NCI-H1417 treated with DMSO at 0.1 percent for 48 hours (cell line): ENCODE measurements around the gene MAST2.
A peak's percentile ranks its signal among the peaks of the same experiment; 100 is the strongest.
"Not testable (repeated sequence)": the region's sequence is repeated elsewhere in the genome, so short reads cannot be mapped to it uniquely, and the experiment has no call there.

Experiments
- DNase-seq: peaks from one replicate; lab custom pipeline; 2025; lab: John Stamatoyannopoulos, UW

The MAST2 gene

DNA sequence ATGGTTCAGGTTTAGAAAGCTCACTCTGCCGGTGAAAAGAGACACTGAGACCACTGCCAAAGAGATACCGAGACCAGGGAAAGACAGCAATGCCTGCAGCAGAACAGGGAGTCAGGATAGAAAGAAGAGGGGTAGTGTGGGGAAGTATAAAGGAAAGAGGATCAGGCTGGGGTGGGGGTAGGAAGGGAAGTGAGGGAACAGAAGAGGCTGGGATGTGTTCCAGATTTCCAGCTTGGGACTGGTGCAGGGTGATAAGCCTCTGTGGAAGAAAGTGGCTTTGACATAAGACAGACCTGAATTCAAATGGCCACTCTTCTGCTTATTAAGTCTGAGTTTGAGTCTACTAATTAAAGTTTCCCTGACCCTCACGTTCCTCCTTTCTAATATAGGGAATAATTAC lies 223.1 kb downstream of the MAST2 start:
- DNase-seq, result no peak

DNA sequence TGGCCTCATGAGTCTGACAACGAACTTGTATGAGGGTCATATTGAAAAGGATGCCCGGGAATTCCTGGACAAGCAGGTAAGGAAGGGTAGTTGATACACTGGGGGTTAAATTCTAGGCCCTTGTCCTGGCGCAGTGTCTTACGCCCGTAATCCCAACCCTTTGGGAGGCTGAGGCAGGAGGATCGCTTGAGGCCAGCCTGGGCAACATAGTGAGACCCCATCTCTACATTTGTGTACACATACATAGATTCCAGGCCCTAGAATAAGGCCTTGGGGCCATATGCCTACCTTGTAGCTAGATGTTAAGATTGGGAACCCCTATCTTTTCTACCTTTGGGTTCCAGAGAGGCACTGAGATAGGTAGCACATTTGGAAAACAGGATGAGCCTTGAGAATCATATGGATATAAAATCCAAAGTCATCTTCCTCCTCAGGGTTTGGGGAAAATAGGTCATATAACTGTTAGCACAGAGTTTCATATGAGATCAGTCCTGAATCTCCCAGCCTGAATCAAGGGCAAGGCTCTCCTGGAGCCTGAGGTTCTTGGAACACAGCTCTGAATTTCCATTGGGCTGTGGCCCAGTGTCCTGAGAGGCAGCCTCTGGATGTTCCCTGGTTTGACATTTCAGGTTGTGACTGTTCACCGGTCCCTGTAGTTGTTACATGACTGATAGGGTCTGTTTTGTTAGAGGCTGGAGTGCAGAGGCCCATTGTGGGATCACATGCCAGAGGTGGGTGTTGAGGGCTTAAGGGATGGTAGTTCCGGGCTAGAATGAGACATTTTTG lies 224.6 kb downstream of the MAST2 start:
- DNase-seq, result no peak

DNA sequence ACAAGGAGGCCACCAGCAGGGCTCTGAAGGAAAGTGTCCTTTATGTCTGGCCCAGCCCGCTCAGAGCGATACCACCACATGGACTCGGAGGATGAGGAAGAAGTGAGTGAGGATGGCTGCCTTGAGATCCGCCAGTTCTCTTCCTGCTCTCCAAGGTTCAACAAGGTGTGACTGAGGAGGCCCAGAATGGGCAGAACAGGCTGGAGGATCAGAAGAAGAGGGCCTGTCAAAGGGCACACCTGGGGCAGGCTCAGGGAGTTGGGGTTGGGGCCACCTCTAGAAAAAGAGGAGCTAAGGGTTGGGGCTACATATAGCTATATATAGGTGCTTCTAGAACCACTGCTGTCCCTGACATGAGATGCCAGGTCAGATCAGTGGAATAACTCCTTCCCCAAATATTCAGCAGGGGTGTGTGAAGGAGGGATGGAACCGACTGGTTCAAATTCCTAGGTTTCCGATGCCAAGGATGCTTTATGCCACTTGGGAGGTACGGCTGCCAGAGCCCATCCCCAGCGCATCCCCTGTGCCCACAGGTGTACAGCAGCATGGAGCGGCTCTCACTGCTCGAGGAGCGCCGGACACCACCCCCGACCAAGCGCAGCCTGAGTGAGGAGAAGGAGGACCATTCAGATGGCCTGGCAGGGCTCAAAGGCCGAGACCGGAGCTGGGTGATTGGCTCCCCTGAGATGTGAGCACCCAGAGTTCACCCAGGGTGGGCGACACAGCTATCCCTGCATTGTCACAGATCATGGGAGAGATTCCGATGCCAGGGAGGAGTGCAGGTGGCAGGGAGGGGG lies 226.9 kb downstream of the MAST2 start:
- no peak for DNase-seq

DNA sequence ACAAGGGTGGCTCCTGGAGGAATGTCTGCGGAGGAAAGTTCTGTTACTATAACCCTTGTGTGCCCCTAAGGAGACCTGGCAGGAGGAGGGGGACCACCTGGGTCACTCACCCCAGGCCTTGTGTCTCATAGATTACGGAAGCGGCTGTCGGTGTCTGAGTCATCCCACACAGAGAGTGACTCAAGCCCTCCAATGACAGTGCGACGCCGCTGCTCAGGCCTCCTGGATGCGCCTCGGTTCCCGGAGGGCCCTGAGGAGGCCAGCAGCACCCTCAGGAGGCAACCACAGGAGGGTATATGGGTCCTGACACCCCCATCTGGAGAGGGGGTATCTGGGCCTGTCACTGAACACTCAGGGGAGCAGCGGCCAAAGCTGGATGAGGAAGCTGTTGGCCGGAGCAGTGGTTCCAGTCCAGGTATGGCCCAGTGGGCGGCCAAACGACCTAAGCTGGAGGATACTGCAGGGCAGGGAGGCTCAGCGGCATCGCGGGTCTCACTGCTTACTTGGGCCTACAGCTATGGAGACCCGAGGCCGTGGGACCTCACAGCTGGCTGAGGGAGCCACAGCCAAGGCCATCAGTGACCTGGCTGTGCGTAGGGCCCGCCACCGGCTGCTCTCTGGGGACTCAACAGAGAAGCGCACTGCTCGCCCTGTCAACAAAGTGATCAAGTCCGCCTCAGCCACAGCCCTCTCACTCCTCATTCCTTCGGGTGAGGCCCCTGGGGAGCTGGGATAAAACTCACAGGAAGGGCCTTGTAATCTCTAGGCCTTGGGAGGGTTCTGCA lies 227.7 kb downstream of the MAST2 start:
- no peak for DNase-seq

DNA sequence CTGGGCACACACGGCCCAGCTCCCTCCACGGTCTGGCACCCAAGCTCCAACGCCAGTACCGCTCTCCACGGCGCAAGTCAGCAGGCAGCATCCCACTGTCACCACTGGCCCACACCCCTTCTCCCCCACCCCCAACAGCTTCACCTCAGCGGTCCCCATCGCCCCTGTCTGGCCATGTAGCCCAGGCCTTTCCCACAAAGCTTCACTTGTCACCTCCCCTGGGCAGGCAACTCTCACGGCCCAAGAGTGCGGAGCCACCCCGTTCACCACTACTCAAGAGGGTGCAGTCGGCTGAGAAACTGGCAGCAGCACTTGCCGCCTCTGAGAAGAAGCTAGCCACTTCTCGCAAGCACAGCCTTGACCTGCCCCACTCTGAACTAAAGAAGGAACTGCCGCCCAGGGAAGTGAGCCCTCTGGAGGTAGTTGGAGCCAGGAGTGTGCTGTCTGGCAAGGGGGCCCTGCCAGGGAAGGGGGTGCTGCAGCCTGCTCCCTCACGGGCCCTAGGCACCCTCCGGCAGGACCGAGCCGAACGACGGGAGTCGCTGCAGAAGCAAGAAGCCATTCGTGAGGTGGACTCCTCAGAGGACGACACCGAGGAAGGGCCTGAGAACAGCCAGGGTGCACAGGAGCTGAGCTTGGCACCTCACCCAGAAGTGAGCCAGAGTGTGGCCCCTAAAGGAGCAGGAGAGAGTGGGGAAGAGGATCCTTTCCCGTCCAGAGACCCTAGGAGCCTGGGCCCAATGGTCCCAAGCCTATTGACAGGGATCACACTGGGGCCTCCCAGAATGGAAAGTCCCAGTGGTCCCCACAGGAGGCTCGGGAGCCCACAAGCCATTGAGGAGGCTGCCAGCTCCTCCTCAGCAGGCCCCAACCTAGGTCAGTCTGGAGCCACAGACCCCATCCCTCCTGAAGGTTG lies 231.4 kb downstream of the MAST2 start:
- no peak for DNase-seq

DNA sequence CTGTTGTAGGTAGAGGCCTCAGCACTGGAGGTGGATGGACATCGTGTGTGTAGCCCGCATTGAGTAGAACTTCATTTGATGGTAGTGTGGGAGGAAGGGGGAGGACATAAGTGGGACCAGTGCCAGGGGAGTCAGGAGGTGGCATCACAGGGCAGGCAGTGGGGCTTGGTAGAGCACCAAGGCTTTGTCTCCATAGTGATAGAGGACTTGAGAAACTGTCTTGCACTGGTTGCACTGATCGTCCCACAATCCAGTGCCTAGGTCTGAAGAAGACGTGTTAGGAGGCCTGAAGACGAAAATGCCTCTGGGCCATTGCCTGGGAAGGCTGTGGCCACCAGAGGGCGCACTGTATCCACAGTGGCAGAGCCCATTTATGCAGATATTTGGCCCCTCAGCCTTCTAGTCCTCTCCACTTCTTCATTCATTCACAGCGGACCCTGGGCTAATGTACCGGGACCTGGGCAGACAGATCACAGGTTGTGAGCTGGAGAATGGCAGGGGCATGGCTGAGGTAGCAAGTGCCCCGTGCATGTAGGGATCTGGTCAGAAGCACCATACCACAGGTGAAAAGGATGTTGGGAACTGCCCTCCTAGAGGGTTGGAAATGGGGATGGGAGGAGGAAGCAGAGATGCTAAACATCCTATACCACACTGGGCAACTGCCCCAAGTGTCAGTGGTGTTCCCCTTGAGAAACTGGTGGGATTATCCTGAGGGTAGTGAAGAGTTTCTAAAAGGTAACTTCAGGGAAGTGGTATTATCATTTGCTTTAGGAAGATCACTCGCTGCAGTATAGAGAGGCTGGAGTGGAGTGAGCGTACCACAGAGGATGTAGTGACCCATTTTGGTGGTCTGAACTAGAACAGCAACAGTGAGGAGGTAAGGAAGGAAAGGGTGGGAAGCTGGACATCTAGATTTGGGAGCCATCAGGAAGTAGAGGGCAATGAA lies 233.8 kb downstream of the MAST2 start:
- DNase-seq, result peak; percentile 2

DNA sequence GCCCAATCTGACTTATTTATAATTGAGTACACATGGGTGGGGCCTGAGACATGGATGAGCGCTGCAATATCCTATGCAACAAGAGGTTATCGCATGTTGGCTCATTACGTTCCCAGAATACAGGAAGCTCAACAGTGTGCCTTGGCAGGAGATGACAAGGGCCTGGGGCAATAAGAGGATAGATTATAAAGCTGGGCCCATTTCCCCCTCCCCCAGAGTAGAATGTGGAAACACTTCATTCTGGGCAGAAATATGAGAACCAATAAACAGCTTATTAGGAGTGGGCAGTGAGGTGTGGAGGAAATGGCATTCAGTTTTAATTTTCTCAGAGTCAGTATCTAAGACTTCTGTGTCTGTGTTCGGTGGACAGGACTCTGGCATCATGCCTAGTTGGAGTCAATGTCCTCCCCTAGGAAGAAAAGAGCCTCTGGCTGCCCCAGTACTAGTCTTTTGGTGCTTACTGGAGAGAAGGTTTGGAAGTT lies 236.2 kb downstream of the MAST2 start:
- no peak for DNase-seq

DNA sequence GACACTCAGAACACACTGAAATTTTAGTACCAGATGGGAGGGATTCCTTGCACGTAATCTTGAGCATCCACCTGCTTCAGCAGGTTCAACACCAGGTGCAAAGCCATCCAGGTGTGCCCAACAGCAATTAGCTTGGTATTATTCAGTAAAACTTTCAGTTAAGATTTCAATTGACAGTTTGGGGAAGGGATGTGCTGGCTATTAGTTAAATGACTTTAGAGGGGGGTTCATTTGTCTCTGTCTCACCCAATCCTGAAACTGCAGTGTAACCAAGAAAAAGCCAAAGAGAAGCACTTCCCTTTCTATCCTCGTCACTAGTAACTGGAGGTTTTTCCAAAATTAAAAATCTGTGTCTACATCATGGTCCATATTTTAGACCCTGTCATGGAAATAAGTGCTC lies 238.1 kb downstream of the MAST2 start:
- DNase-seq, result no peak

DNA sequence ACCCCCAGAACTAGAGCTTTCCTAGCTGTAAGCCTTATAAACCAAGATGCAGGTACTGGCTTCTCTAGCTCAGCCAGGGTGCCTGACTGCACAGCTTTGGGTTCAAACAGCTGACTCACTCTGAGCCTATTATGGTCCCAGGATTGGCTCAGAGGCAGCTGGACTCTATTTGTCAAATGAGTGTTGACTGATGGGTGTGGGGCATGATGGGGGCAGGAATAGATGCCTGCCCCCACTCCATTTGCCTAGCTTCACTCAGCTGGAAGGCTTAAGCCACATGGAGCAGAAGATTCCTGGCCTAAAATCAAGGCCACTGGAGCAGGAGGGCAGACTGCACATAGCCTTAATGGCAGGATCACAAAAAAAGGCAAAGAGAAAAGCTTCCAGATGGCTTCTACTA lies 238.6 kb downstream of the MAST2 start:
- DNase-seq, result no peak

DNA sequence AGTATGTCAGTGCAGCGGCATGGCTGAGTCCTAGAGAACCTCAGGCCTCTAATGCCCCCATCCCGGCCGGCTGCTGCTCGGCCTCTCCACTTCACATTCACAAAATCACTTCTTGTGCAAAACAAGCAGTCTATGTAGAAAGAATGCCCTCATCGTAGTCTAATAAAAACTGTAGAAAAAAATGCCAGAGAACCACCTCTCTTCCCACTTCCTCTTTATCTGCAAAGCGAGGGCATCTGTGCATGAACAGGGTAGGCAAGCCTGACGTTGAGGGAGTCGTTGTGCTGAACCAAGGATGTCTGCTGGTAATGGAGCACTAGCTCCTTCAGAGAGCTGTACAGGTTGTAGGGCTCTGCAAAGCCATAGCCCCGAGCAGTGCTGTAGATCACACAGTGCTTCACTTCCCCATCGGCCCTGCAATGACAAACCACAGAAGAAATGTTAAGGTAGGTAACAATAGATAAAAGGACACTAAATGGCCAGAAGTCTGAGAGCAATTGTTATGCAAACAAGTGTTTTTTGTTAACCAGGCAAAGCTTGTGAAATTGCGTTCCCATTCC lies 240.1 kb downstream of the MAST2 start:
- no peak for DNase-seq

DNA sequence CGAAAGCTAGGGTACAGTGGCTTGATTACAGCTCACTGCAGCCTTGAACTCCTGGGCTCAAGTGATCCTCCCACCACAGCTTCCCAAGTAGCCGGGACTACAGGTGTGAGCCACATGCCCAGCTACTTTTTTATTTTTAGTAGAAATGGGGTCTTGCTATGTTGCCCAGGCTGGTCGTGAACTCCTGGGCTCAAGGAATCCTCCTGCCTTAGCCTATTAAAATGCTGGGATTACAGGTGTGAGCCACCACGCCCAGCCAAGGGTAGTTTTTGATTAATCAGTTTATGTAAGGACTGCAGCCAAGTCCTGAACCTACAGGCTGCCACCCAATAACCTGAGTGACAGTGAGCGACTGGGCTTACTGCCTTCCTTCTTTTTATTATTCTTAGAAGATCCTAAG lies 240.7 kb downstream of the MAST2 start:
- DNase-seq, result no peak

DNA sequence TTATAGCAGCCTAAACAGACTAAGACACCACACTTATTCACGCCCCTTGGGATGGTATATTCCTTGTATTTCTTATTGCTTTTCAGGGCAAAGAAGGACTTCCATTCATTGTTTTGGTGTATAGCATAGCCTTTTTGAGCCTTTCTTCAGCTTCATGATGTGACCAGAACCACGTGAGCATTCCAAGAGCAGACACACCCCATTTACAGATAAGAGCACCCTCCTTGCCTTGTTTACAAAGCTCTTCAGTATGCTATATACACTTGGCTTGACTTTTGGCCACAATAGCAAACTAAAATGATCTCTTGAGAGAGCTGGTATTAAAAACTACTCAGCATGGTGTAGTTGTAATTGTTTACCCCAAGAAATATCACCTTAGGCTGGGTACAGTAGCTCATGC lies 250.3 kb downstream of the MAST2 start:
- no peak for DNase-seq

DNA sequence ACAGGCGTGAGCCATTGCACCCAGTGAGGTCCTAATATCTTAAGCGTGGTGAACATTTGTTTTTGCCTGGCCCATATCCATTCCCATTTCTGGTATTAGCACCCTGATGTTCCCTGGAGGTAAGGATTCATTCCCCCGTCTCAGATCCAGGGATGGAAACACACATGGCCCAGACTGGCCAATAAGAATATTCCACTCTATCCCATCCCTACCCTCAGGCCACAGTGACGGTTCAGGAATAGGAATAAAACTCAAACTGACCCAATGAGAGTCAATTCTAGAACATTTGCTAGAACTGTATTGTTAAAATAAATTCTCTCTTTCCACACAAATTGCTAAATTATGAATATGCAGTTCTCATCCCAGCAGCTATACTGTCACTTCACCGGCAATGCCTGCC lies 252.9 kb downstream of the MAST2 start:
- DNase-seq, result no peak

DNA sequence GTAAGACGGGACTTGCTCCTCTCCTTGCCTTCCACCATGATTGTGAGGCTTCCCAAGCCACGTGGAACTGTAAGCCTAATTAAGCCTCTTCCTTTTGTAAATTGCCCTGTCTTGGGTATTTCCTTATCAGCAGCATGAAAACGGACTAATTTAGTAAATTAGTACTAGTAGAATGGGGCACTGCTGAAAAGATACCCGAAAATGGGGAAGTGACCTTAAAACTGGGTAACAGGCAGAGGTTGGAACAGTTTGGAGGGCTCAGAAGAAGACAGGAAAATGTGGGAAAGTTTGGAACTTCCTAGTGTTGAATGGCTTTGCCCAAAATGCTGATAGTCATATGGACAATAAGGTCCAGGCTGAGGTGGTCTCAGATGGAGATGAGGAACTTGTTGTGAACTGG lies 253.8 kb downstream of the MAST2 start:
- not testable (repeated sequence) for DNase-seq

DNA sequence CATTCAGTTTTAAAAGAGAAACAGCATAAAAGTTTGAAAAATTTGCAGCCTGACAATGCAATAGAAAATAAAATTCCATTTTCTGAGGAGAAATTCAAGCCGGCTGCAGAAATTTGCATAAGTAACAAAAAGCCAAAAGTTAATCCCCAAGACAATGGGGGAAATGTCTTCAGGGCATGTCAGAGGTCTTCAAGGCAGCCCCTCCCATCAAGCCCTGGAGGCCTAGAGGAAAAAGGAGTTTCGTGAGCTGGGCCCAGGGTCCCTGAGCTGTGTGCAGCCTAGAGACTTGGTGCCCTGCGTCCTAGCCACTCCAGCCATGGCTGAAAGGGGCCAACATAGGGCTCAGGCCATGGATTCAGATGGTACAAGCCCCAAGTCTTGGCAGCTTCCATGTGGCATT lies 254.4 kb downstream of the MAST2 start:
- DNase-seq, result no peak

DNA sequence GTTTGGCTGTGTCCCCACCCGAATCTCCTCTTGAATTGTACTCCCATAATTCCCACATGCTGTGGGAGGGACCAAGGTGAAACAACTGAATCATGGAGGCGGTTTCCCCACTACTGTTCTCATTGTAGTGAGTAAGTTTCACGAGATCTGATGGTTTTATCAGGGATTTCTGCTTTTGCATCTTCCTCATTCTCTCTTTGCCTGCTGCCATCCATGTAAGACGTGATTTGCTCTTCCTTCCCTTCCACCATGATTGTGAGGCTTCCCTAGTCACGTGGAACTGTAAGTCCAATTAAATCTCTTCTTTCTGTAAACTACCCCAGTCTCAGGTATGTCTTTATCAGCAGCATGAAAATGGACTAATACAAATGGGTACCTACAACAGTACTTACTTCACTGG lies 255.5 kb downstream of the MAST2 start:
- no peak for DNase-seq

DNA sequence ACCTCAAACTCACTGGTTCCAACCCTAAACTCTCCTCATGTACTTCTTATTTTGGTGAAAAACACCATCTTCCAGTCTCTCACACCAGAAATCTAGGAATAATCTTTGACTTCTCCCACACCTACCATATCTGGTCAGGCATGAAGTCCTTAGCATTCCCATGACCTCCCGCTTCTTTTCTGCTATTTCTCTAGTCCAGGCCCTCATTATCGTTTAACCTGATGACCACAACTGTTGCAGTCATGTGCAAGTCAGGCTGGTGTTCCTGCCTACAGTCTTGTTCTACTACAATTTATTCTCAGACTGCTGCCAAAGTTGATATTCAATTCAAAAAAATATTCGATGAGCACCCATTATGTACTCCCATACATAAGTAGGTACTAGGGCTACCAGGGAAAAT lies 257.7 kb downstream of the MAST2 start:
- no peak for DNase-seq

DNA sequence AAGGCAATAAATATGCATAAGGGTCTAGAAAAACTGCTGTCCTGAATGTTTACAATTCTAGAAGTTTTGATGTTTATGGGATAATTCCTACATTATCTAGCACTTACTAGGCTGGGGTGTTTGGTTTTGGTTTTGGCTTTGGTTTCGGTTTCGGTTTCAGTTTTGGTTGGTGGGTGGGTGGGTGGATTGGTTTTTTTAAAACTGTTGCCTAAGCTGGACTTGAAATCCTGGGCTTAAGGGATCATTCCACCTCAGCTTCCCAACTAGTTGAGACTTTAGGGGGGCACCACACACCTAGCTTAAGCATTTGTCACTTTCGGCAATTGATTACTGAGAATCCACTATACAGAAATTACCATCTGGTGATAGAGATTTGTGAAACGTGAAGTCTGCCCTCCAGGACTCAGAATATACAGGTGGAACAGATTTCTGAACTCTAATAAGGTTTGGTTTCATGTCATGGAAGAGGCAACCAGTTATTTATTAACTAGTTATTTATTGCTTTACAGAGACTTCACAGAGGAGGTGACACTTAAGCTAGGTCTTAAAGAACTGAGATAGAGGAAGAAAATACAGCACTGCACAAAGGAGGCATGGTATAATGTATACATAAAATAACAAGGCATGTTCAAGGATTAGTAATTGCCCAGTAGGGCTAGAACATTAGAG lies 259.4 kb downstream of the MAST2 start:
- no peak for DNase-seq

DNA sequence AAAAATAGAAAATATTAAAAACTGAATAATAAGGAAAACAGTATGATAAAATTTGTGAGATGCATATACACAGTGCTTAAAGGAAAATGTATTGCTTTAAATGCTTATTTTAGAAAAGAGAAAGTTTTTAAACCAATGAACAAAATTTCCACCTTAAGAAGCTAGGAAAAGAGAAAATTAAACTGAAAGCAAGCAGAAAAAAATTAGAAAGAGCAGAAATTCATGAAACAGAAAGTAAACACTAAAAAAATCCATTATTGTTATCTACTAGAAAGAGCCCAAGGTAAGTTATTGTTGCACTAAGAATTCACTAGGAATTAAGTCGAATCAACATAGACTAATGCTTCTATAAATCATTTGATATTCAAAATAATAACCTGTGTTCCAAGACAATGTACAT lies 261.3 kb downstream of the MAST2 start:
- DNase-seq, result no peak

DNA sequence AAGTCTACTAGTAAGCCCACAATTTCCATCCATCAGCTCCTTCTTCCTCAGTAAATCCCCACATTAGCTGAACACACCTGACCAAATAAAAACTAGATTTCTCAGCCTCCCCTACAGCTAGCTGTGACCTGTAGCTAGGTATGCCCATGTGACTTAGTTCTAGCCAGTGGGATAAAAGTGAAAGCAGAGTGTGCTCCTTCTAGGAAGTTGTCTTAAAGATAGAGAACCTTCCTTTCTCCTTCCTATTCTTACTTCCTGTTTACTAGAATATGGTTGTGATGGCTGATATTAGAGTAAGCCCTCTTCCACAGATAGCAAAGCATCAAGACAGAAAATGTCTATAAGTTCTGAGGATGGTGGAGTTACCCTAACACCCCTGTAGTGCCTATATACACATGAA lies 262.0 kb downstream of the MAST2 start:
- no peak for DNase-seq
